GM19328 (cell line): ENCODE measurements around the gene TNS2.
A peak's percentile ranks its signal among the peaks of the same experiment; 100 is the strongest.
"Not testable (repeated sequence)": the region's sequence is repeated elsewhere in the genome, so short reads cannot be mapped to it uniquely, and the experiment has no call there.

Experiments
- ATAC-seq: cut with Tn5 transposase; IDR thresholded peaks from one replicate; pipeline ENCODE4 v1.9.1; 2021; ENCODE audit warnings: mild to moderate bottlenecking, moderate library complexity; ENCODE audit not compliant: unreplicated experiment

TNS2 gene

GRCh38 chr12:53049571-53050318 lies at the start of gene TNS2:
TSS of gene TNS2 (plus strand) at chr12:53050065. CDS start at chr12:53050186, 121 bp downstream.
- ATAC-seq: no peak

GRCh38 chr12:53004178-53004577 lies 45.7 kb upstream of the TNS2 start:
- no peak for ATAC-seq

GRCh38 chr12:53004582-53004981 lies 45.3 kb upstream of the TNS2 start:
- no peak for ATAC-seq

- ATAC-seq: no peak
Measured at GRCh38 chr12:53005215-53005985, 44.5 kb upstream of the TNS2 start.

GRCh38 chr12:53005986-53006809 lies 43.7 kb upstream of the TNS2 start, which contains the start of gene EIF4B:
TSS of gene EIF4B (plus strand) at chr12:53006456. CDS start at chr12:53006484, 28 bp downstream.
- ATAC-seq: peak; percentile 91

- ATAC-seq: no peak
Measured at GRCh38 chr12:53006810-53007309, 43.0 kb upstream of the TNS2 start.

GRCh38 chr12:53007343-53007742 lies 42.5 kb upstream of the TNS2 start:
- no peak for ATAC-seq

GRCh38 chr12:53008760-53009159 lies 41.1 kb upstream of the TNS2 start:
- ATAC-seq: not testable (repeated sequence)

- ATAC-seq: no peak
Measured at GRCh38 chr12:53010955-53011354, 38.9 kb upstream of the TNS2 start.

GRCh38 chr12:53011889-53012288 lies 38.0 kb upstream of the TNS2 start:
- no peak for ATAC-seq

- ATAC-seq: no peak
Measured at GRCh38 chr12:53012928-53013327, 36.9 kb upstream of the TNS2 start.

GRCh38 chr12:53014709-53015108 lies 35.2 kb upstream of the TNS2 start:
- ATAC-seq: no peak

- ATAC-seq: no peak
Measured at GRCh38 chr12:53025250-53025649, 24.6 kb upstream of the TNS2 start.

- not testable (repeated sequence) for ATAC-seq
Measured at GRCh38 chr12:53027014-53027413, 22.9 kb upstream of the TNS2 start.

- ATAC-seq: no peak
Measured at GRCh38 chr12:53031616-53032015, 18.2 kb upstream of the TNS2 start.

- not testable (repeated sequence) for ATAC-seq
Measured at GRCh38 chr12:53033832-53034231, 16.0 kb upstream of the TNS2 start.

GRCh38 chr12:53034459-53034858 lies 15.4 kb upstream of the TNS2 start:
- ATAC-seq: no peak

GRCh38 chr12:53036802-53037201 lies 13.1 kb upstream of the TNS2 start:
- no peak for ATAC-seq

- ATAC-seq: no peak
Measured at GRCh38 chr12:53039851-53040250, 10.0 kb upstream of the TNS2 start.

GRCh38 chr12:53042607-53043454 lies 7.0 kb upstream of the TNS2 start:
- ATAC-seq: no peak
